ENCODE measurements around the gene ATP8B4.

ATP8B4 gene

DNA sequence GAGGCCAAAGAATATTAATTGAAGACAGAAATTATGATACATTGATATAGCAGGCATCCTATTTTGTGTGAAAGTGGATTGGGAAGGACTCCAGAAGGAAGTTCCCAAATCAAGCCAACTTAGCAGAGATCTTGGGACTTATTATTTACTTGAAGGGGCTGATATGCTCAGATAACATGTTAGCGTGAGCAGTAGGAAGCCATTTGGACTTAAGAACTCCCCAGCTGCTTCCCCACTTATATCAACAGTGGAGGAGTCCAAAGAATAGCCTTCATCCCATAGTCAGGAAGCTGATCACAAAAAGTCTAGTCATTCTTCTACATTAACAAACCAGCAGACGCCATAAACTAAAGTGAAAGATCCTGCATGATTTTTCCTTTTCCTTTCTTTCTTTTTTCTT, 200.0 kb downstream of the ATP8B4 start:
- peaks cover 0 to 8% of the 10 kb centered on the region in 2 donors for H3K4me1 ChIP-seq (ENCODE audit: control insufficient read depth in 1 of 2, insufficient read depth in 2 of 2, low read length in 2 of 2)
- H3K36me3 ChIP-seq (ENCODE audit: control insufficient read depth in 1 of 2, insufficient read depth in 2 of 2, low read length in 2 of 2), result no peaks in the 10 kb centered on the region
- H3K27ac ChIP-seq (ENCODE audit: low read length), result no peak overlapping the region
- H3K27me3 ChIP-seq (ENCODE audit: low read depth, low read length), result no peaks in the 10 kb centered on the region
- no peaks in the 10 kb centered on the region for H3K9me3 ChIP-seq (ENCODE audit: control insufficient read depth in 1 of 2, low read length in 2 of 2)
- no peak overlapping the region for H3K4me3 ChIP-seq (ENCODE audit: low read depth in 1 of 2, low read length in 2 of 2)

DNA sequence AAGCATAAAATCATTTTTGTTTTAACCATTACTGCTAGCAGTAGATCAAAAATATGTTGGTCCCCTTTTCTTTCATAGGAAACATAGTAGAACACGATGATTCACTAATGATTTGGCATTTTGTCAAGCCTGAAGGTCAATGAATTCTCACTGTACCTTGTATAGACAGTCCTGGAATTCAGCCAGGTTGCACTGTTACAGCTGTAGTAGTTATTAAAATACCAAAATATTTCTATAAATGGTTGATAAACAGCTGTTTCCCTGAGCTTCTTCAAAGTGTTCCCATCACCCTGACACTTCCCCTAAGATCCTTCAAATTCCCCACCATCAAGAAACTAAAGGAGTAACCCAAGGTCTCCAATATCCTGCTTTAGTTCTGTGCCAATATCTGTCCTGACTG, 200.9 kb downstream of the ATP8B4 start:
- Histone ChIP-seq H3K4me3 (ENCODE audit: low read depth in 1 of 2, low read length in 2 of 2) (no peak overlapping the region), H3K36me3 (ENCODE audit: control insufficient read depth in 1 of 2, insufficient read depth in 2 of 2, low read length in 2 of 2) (no peaks in the 10 kb centered on the region), H3K9me3 (ENCODE audit: control insufficient read depth in 1 of 2, low read length in 2 of 2) (no peaks in the 10 kb centered on the region), H3K4me1 (ENCODE audit: control insufficient read depth in 1 of 2, insufficient read depth in 2 of 2, low read length in 2 of 2) (peaks cover 0 to 8% of the 10 kb centered on the region in 2 donors), H3K27ac (ENCODE audit: low read length) (no peak overlapping the region), H3K27me3 (ENCODE audit: low read depth, low read length) (no peaks in the 10 kb centered on the region)

GRCh38 chr15:49916998-49917397, 202.0 kb downstream of the ATP8B4 start:
- peaks cover 0 to 8% of the 10 kb centered on the region in 2 donors for H3K4me1 ChIP-seq (ENCODE audit: control insufficient read depth in 1 of 2, insufficient read depth in 2 of 2, low read length in 2 of 2)
- no peaks in the 10 kb centered on the region for H3K9me3 ChIP-seq (ENCODE audit: control insufficient read depth in 1 of 2, low read length in 2 of 2)
- no peak overlapping the region for H3K4me3 ChIP-seq (ENCODE audit: low read depth in 1 of 2, low read length in 2 of 2)
- no peak overlapping the region for H3K27ac ChIP-seq (ENCODE audit: low read length)
- H3K27me3 ChIP-seq (ENCODE audit: low read depth, low read length), result no peaks in the 10 kb centered on the region
- H3K36me3 ChIP-seq (ENCODE audit: control insufficient read depth in 1 of 2, insufficient read depth in 2 of 2, low read length in 2 of 2), result no peaks in the 10 kb centered on the region

GRCh38 chr15:49915822-49916221, 203.2 kb downstream of the ATP8B4 start:
- Histone ChIP-seq H3K9me3 (ENCODE audit: control insufficient read depth in 1 of 2, low read length in 2 of 2) (peaks cover 0 to under 1% of the 10 kb centered on the region in 2 donors), H3K27ac (ENCODE audit: low read length) (no peak overlapping the region), H3K4me3 (ENCODE audit: low read depth in 1 of 2, low read length in 2 of 2) (no peak overlapping the region), H3K27me3 (ENCODE audit: low read depth, low read length) (no peaks in the 10 kb centered on the region), H3K36me3 (ENCODE audit: control insufficient read depth in 1 of 2, insufficient read depth in 2 of 2, low read length in 2 of 2) (no peaks in the 10 kb centered on the region), H3K4me1 (ENCODE audit: control insufficient read depth in 1 of 2, insufficient read depth in 2 of 2, low read length in 2 of 2) (peaks cover 0 to 8% of the 10 kb centered on the region in 2 donors)

- no peak overlapping the region for H3K4me3 ChIP-seq (ENCODE audit: low read depth in 1 of 2, low read length in 2 of 2)
- H3K27ac ChIP-seq (ENCODE audit: low read length), result no peak overlapping the region
- no peaks in the 10 kb centered on the region for H3K4me1 ChIP-seq (ENCODE audit: control insufficient read depth in 1 of 2, insufficient read depth in 2 of 2, low read length in 2 of 2)
- no peaks in the 10 kb centered on the region for H3K27me3 ChIP-seq (ENCODE audit: low read depth, low read length)
- peaks cover 0 to 8% of the 10 kb centered on the region in 2 donors for H3K9me3 ChIP-seq (ENCODE audit: control insufficient read depth in 1 of 2, low read length in 2 of 2)
- no peaks in the 10 kb centered on the region for H3K36me3 ChIP-seq (ENCODE audit: control insufficient read depth in 1 of 2, insufficient read depth in 2 of 2, low read length in 2 of 2)
Observed at GRCh38 chr15:49908933-49909295, 210.1 kb downstream of the ATP8B4 start.

DNA sequence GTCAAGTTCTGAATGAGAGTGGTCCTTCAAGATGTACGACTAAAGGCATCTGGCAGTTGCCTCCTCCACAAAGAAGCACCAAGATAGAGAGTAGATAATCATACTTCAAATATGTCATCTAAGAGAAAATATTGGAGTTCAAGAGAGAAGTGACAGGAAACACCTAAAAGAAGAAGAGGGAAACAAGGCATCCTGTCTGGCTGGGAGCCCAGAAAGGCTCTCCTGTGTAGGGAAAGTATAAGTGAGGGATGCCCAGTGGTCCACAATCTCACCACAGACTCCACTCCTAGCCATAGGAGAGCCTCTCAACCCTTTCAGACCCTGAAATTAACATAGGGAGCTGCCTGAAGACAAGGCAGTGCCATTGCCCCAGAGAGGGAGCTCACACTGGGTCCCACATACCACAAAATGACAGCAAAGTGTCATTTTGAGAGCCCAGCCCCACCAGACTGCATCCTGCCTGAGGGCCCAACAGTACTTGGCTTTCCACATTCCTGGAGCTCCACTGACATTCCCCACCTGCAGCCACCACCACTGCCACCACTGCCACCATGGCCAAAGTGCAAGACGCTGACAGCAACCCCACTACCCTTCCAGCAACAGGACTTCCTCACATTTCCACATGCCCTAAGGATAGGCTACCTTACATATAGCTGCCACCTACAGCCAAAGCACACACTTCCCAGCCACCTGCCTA, 210.6 kb downstream of the ATP8B4 start:
- Histone ChIP-seq H3K36me3 (ENCODE audit: control insufficient read depth in 1 of 2, insufficient read depth in 2 of 2, low read length in 2 of 2) (no peaks in the 10 kb centered on the region), H3K9me3 (ENCODE audit: control insufficient read depth in 1 of 2, low read length in 2 of 2) (peaks cover 0 to 8% of the 10 kb centered on the region in 2 donors), H3K4me3 (ENCODE audit: low read depth in 1 of 2, low read length in 2 of 2) (no peak overlapping the region), H3K27me3 (ENCODE audit: low read depth, low read length) (no peaks in the 10 kb centered on the region), H3K27ac (ENCODE audit: low read length) (no peak overlapping the region), H3K4me1 (ENCODE audit: control insufficient read depth in 1 of 2, insufficient read depth in 2 of 2, low read length in 2 of 2) (no peaks in the 10 kb centered on the region)

- peaks cover 0 to 6% of the 10 kb centered on the region in 2 donors for H3K4me1 ChIP-seq (ENCODE audit: control insufficient read depth in 1 of 2, insufficient read depth in 2 of 2, low read length in 2 of 2)
- no peaks in the 10 kb centered on the region for H3K27me3 ChIP-seq (ENCODE audit: low read depth, low read length)
- peaks cover 0 to 8% of the 10 kb centered on the region in 2 donors for H3K9me3 ChIP-seq (ENCODE audit: control insufficient read depth in 1 of 2, low read length in 2 of 2)
- no peak overlapping the region for H3K27ac ChIP-seq (ENCODE audit: low read length)
- H3K36me3 ChIP-seq (ENCODE audit: control insufficient read depth in 1 of 2, insufficient read depth in 2 of 2, low read length in 2 of 2), result peaks cover 0 to 11% of the 10 kb centered on the region in 2 donors
- no peak overlapping the region for H3K4me3 ChIP-seq (ENCODE audit: low read depth in 1 of 2, low read length in 2 of 2)
Observed at GRCh38 chr15:49906966-49907365, 212.1 kb downstream of the ATP8B4 start.

GRCh38 chr15:49905221-49905620, 213.8 kb downstream of the ATP8B4 start:
- no peak overlapping the region for H3K4me3 ChIP-seq (ENCODE audit: low read depth in 1 of 2, low read length in 2 of 2)
- H3K36me3 ChIP-seq (ENCODE audit: control insufficient read depth in 1 of 2, insufficient read depth in 2 of 2, low read length in 2 of 2), result peaks cover 0 to 11% of the 10 kb centered on the region in 2 donors
- H3K27me3 ChIP-seq (ENCODE audit: low read depth, low read length), result no peaks in the 10 kb centered on the region
- H3K27ac ChIP-seq (ENCODE audit: low read length), result no peak overlapping the region
- peaks cover 0 to 1% of the 10 kb centered on the region in 2 donors for H3K9me3 ChIP-seq (ENCODE audit: control insufficient read depth in 1 of 2, low read length in 2 of 2)
- peaks cover 0 to 18% of the 10 kb centered on the region in 2 donors for H3K4me1 ChIP-seq (ENCODE audit: control insufficient read depth in 1 of 2, insufficient read depth in 2 of 2, low read length in 2 of 2)

DNA sequence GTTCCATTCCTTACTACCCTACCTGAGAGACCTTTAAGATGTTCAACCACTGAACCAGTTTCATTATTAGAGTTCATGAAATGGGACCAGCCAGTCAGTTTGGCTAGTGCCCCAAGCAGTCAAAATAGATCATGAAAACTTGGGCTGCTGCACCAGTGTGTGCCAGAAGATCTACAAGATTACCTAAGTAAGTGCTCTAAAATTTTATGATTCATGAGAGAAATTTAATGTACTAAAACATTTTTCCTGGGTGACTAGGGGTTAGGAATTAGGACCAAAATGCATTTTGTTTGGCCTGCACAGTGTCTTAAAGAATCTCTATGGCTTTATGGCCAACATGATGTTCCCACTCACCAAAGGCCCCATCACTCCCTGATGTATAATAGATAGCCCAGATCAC, 214.7 kb downstream of the ATP8B4 start:
- Histone ChIP-seq H3K4me1 (ENCODE audit: control insufficient read depth in 1 of 2, insufficient read depth in 2 of 2, low read length in 2 of 2) (peaks cover 0 to 19% of the 10 kb centered on the region in 2 donors), H3K27ac (ENCODE audit: low read length) (no peak overlapping the region), H3K9me3 (ENCODE audit: control insufficient read depth in 1 of 2, low read length in 2 of 2) (no peaks in the 10 kb centered on the region), H3K27me3 (ENCODE audit: low read depth, low read length) (no peaks in the 10 kb centered on the region), H3K4me3 (ENCODE audit: low read depth in 1 of 2, low read length in 2 of 2) (no peak overlapping the region), H3K36me3 (ENCODE audit: control insufficient read depth in 1 of 2, insufficient read depth in 2 of 2, low read length in 2 of 2) (peaks cover 0 to 11% of the 10 kb centered on the region in 2 donors)

- Histone ChIP-seq H3K4me1 (ENCODE audit: control insufficient read depth in 1 of 2, insufficient read depth in 2 of 2, low read length in 2 of 2) (peaks cover 0 to 19% of the 10 kb centered on the region in 2 donors), H3K4me3 (ENCODE audit: low read depth in 1 of 2, low read length in 2 of 2) (no peak overlapping the region), H3K27ac (ENCODE audit: low read length) (peak overlapping the region; percentile 34), H3K27me3 (ENCODE audit: low read depth, low read length) (no peaks in the 10 kb centered on the region), H3K36me3 (ENCODE audit: control insufficient read depth in 1 of 2, insufficient read depth in 2 of 2, low read length in 2 of 2) (peaks cover 0 to 11% of the 10 kb centered on the region in 2 donors), H3K9me3 (ENCODE audit: control insufficient read depth in 1 of 2, low read length in 2 of 2) (no peaks in the 10 kb centered on the region)
Observed at GRCh38 chr15:49902685-49903501, 216.1 kb downstream of the ATP8B4 start.

GRCh38 chr15:49901996-49902684, 216.9 kb downstream of the ATP8B4 start:
- Histone ChIP-seq H3K9me3 (ENCODE audit: control insufficient read depth in 1 of 2, low read length in 2 of 2) (no peaks in the 10 kb centered on the region), H3K4me3 (ENCODE audit: low read depth in 1 of 2, low read length in 2 of 2) (no peak overlapping the region), H3K36me3 (ENCODE audit: control insufficient read depth in 1 of 2, insufficient read depth in 2 of 2, low read length in 2 of 2) (peaks cover 0 to 11% of the 10 kb centered on the region in 2 donors), H3K4me1 (ENCODE audit: control insufficient read depth in 1 of 2, insufficient read depth in 2 of 2, low read length in 2 of 2) (peaks cover 0 to 19% of the 10 kb centered on the region in 2 donors), H3K27me3 (ENCODE audit: low read depth, low read length) (no peaks in the 10 kb centered on the region), H3K27ac (ENCODE audit: low read length) (peak overlapping the region; percentile 34)
